Stimulated activated naive CD4-positive, alpha-beta T cell treated with Interleukin-2 at 50 U/mL for 16 hours (primary cell): Measurements from ENCODE around the gene PGAM5.
"Not testable (repeated sequence)": the region's sequence is repeated elsewhere in the genome, so short reads cannot be mapped to it uniquely, and the experiment has no call there.

Experiments
- DNase-seq: peaks from one replicate; lab custom pipeline; 2025; lab: John Stamatoyannopoulos, UW

PGAM5 gene

GRCh38 chr12:132689227-132689626, 21.4 kb upstream of the PGAM5 start:
- no peak for DNase-seq

- DNase-seq: no peak
These were observed 20.5 kb upstream of the PGAM5 start for GRCh38 chr12:132690112-132690511.

- DNase-seq: not testable (repeated sequence)
These were observed 18.6 kb upstream of the PGAM5 start for GRCh38 chr12:132692030-132692429.

- not testable (repeated sequence) for DNase-seq
These were observed 15.8 kb upstream of the PGAM5 start for GRCh38 chr12:132694888-132695287.

GRCh38 chr12:132695431-132695830, 15.2 kb upstream of the PGAM5 start:
- no peak for DNase-seq

- no peak for DNase-seq
These were observed 12.3 kb upstream of the PGAM5 start for GRCh38 chr12:132698341-132698740.

- DNase-seq: no peak
These were observed 10.3 kb upstream of the PGAM5 start for GRCh38 chr12:132700212-132700822.

- DNase-seq: no peak
These were observed 8.0 kb upstream of the PGAM5 start for GRCh38 chr12:132702640-132703039.

- no peak for DNase-seq
These were observed 7.0 kb upstream of the PGAM5 start for GRCh38 chr12:132703641-132704040.

- no peak for DNase-seq
These were observed 3.4 kb upstream of the PGAM5 start for GRCh38 chr12:132707241-132707640.

- DNase-seq: no peak
These were observed 2.5 kb upstream of the PGAM5 start for GRCh38 chr12:132708150-132708549.

GRCh38 chr12:132710043-132710404, 618 bp upstream of the PGAM5 start:
- no peak for DNase-seq

GRCh38 chr12:132711080-132711843, 620 bp downstream of the PGAM5 start:
- DNase-seq: peak; percentile 8

- no peak for DNase-seq
These were observed 2.5 kb downstream of the PGAM5 start for GRCh38 chr12:132713123-132713522.

- no peak for DNase-seq
These were observed 5.2 kb downstream of the PGAM5 start for GRCh38 chr12:132715874-132716273.

- no peak for DNase-seq
These were observed 5.7 kb downstream of the PGAM5 start for GRCh38 chr12:132716356-132716755.

- no peak for DNase-seq
These were observed 6.4 kb downstream of the PGAM5 start for GRCh38 chr12:132717011-132717410.

- DNase-seq: no peak
These were observed 7.1 kb downstream of the PGAM5 start for GRCh38 chr12:132717531-132718387.

- no peak for DNase-seq
These were observed 8.0 kb downstream of the PGAM5 start for GRCh38 chr12:132718644-132719043.

- no peak for DNase-seq
These were observed 8.7 kb downstream of the PGAM5 start for GRCh38 chr12:132719141-132719953.

GRCh38 chr12:132719954-132720324, 9.3 kb downstream of the PGAM5 start:
- DNase-seq: no peak
